Measurements from ENCODE around the gene MAST4.

Gene MAST4

GRCh38 chr5:66981266-66982055 lies 385.3 kb downstream of the MAST4 start:
- Histone ChIP-seq H3K9me3 (ENCODE audit: control insufficient read depth, insufficient read depth, low read length) (no peaks in the 10 kb centered on the region), H4K20me1 (ENCODE audit: control insufficient read depth, insufficient read depth, low read depth, low read length) (no peaks in the 10 kb centered on the region), H3K9me2 (replicated peaks; ENCODE audit: control insufficient read depth, low read length) (no peaks in the 10 kb centered on the region), H3K27ac (ENCODE audit: low read depth, low read length) (no peak overlapping the region), H3K4me1 (ENCODE audit: control insufficient read depth, low read length) (no peaks in the 10 kb centered on the region), H3K4me2 (ENCODE audit: low read length) (no peak overlapping the region), H3K36me3 (ENCODE audit: control insufficient read depth, low read length) (no peaks in the 10 kb centered on the region), H3K4me3 (ENCODE audit: low read length) (no peak overlapping the region), H3F3A (ENCODE audit: control insufficient read depth, insufficient read depth) (no peaks in the 10 kb centered on the region), H3K27me3 (ENCODE audit: control insufficient read depth, low read length) (peaks cover 16% of the 10 kb centered on the region), H3K79me2 (ENCODE audit: control insufficient read depth, low read length) (no peaks in the 10 kb centered on the region)
- TF ChIP-seq EZH2phosphoT487 (IDR thresholded peaks at IDR 0.05; ENCODE audit: borderline replicate concordance, low read length) = no peak
- no peak for TF ChIP-seq CTCF (IDR thresholded peaks at IDR 0.05; ENCODE audit: low read depth, low read length, poor library complexity, severe bottlenecking)

- no peak overlapping the region for H3K4me3 ChIP-seq (ENCODE audit: low read length)
- no peaks in the 10 kb centered on the region for H3K9me3 ChIP-seq (ENCODE audit: control insufficient read depth, insufficient read depth, low read length)
- H3K4me1 ChIP-seq (ENCODE audit: control insufficient read depth, low read length) = peaks cover 5% of the 10 kb centered on the region
- no peaks in the 10 kb centered on the region for H3K9me2 ChIP-seq (replicated peaks; ENCODE audit: control insufficient read depth, low read length)
- H3K27ac ChIP-seq (ENCODE audit: low read depth, low read length) = no peak overlapping the region
- no peaks in the 10 kb centered on the region for H3K36me3 ChIP-seq (ENCODE audit: control insufficient read depth, low read length)
- H3K79me2 ChIP-seq (ENCODE audit: control insufficient read depth, low read length) = no peaks in the 10 kb centered on the region
- H4K20me1 ChIP-seq (ENCODE audit: control insufficient read depth, insufficient read depth, low read depth, low read length) = no peaks in the 10 kb centered on the region
- no peak overlapping the region for H3K4me2 ChIP-seq (ENCODE audit: low read length)
- no peak for TF ChIP-seq EZH2phosphoT487 (IDR thresholded peaks at IDR 0.05; ENCODE audit: borderline replicate concordance, low read length)
- no peak for TF ChIP-seq CTCF (IDR thresholded peaks at IDR 0.05; ENCODE audit: low read depth, low read length, poor library complexity, severe bottlenecking)
- H3K27me3 ChIP-seq (ENCODE audit: control insufficient read depth, low read length) = peaks cover 16% of the 10 kb centered on the region
- no peaks in the 10 kb centered on the region for H3F3A ChIP-seq (ENCODE audit: control insufficient read depth, insufficient read depth)
These were observed 385.8 kb downstream of the MAST4 start for GRCh38 chr5:66982056-66982387.

GRCh38 chr5:66982470-66982869 lies 386.3 kb downstream of the MAST4 start:
- Histone ChIP-seq H3F3A (ENCODE audit: control insufficient read depth, insufficient read depth) (no peaks in the 10 kb centered on the region), H3K27me3 (ENCODE audit: control insufficient read depth, low read length) (peaks cover 16% of the 10 kb centered on the region), H3K9me3 (ENCODE audit: control insufficient read depth, insufficient read depth, low read length) (no peaks in the 10 kb centered on the region), H3K4me1 (ENCODE audit: control insufficient read depth, low read length) (peaks cover 5% of the 10 kb centered on the region), H3K36me3 (ENCODE audit: control insufficient read depth, low read length) (no peaks in the 10 kb centered on the region), H3K79me2 (ENCODE audit: control insufficient read depth, low read length) (no peaks in the 10 kb centered on the region), H3K27ac (ENCODE audit: low read depth, low read length) (no peak overlapping the region), H3K4me3 (ENCODE audit: low read length) (no peak overlapping the region), H4K20me1 (ENCODE audit: control insufficient read depth, insufficient read depth, low read depth, low read length) (no peaks in the 10 kb centered on the region), H3K4me2 (ENCODE audit: low read length) (no peak overlapping the region), H3K9me2 (replicated peaks; ENCODE audit: control insufficient read depth, low read length) (no peaks in the 10 kb centered on the region)
- TF ChIP-seq EZH2phosphoT487 (IDR thresholded peaks at IDR 0.05; ENCODE audit: borderline replicate concordance, low read length) (no peak), CTCF (IDR thresholded peaks at IDR 0.05; ENCODE audit: low read depth, low read length, poor library complexity, severe bottlenecking) (no peak)

Measured in DOHH2 (cell line).